ENCODE results near the gene RALGPS1.

The RALGPS1 gene

DNA sequence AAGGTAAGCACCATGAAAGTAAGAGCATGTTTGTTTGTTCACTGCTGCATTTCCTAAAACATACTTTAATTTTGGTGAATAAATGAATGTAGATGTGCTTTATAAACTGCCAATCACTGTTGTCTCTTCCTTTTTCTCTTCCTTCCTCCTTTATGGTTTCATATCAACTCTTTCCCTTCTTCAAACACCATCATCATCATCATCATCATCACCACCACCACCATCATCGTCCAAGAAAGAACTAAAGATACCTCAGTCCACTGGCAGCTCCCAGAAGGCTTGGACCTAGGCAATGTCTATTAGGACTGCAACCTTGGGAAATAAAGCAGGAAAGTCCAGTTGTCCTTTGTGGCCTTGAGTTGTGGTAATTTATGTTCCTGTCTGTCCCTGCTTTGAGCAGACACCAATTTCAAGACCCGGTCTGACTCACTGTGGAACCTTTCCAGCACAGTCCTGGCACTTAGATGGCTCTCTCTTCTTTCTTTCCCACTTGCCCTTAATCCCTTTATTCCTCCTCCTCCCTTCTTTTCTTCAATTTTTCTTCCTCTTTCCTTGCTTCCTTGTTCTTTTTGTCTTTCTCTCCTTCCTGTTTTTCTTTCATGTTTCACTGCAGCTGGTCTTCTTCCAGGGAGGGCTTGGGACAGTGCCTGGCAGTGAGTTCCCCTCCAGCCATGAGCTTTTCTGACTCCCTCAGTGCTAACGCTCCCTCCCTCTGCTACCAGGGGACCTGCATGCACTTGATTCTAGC is 108.5 kb downstream of the RALGPS1 start:
- DNase-seq (ENCODE audit: low spot score), result no peak

DNA sequence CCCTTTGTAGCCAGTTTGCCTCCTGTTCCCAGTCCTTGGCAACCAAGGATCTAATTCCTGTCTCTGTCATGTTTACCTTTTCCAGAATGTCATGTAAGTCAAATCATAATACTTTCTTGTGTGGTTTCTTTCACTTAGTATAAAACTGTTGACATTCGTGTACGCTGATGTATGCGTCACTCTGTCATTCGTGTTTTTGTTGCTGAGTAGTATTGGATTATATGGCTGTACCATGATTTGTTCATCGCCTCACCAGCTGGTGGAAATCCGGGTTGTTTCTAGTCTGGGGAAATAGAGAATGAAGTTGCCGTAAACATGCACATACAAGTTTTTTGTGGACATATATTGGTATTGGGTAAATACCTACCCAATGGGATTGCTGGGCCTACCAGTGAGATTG is 110.5 kb downstream of the RALGPS1 start:
- no peak for DNase-seq (ENCODE audit: low spot score)

DNA sequence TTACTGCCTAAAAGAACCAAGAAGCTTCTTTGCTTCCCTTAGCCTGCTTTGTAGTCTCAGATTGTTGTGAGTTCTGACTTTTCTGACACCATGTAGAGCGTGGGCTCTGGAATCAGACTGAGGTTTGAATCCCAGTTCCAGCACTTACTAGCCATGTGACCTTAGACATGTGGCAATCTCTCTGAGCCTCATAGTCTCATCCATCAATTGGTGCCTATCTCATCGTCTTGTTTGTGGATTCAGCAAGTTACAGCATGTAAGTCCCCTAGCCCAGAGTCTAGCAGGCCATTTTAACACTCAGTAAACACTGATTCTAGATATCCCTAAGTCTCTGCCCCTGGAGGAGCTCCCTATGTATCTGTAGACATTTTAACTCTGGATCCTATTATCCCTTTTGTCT is 113.1 kb downstream of the RALGPS1 start:
- no peak for DNase-seq (ENCODE audit: low spot score)

DNA sequence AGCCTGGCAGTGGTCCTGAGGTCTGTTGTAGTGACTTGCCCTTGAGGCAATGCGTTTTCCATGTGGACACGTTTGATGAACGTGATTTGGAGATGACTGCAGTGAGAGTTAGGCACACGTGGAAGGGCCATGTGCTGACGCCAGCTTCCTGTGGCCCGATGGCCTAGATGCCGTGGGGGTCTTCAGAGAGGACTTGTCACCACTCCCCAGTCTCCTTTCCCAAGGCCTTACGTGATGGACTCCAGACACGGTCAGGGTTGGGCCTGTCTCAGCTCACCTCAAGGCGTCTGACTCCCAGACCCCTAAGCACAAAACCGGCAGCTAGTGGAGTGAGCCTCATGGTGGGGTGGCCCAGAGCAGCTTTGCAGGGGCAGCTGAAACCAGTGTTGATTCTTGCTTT is 115.0 kb downstream of the RALGPS1 start:
- no peak for DNase-seq (ENCODE audit: low spot score)

DNA sequence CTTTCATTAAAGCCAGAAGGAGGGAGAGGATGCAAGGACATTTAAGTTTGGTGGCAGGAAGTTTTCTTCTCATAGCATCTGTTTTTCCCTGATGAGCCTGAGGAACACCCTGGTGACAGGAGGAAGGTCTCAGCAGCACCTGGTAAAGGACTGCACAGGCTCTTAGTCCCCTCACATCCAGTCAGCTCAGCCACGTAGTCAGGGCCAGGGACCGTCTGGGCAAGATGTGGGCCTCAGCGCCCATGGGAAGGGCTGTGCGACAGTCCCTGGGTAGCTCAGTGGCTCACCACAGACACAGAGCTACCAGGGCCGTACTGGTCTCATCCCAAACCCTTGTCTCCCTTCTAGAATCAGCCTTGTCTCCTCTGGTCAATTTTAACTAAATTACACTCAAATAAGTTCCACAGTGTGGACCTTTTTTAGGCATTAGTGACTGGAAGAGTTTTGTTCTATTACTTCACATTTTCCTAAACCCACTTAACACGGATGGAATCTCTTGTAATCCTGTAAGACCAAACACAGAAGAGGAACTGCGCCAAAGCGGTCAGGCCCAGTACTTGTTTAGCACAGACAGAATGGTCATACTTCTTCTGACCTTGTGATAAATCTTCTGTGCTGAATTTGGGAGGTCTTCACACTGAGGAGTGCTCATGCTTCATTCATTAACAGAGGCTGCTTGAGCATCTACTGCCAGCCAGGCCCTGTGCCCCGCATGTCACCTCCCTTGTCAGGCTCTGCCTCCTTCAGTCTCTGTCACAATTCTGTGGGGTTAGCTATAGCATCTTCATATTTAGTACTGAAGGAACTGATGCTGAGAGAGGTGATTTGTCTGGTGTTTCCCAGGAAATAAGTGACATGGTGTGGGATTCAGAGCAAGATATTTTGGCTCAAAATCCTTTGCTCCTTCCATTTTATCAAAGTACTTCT is 116.5 kb downstream of the RALGPS1 start:
- no peak for DNase-seq (ENCODE audit: low spot score)

DNA sequence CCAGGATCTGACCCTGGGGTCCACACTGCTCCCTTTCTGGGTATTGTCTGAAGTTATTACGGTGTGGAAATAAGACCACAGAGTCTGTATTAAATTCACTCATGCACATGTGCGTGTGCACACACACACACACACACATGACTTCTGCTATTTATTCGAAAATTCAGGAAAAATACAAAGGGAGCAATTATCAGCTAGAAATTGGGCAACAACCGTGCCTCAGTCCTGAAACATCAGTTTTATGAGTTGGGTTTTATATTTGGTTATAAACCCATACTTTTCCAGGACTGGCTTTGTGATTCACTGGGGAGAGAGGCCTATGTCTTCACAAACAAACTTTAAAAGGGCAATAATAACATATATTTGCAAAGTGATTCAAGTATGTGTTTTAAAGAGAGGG is 117.7 kb downstream of the RALGPS1 start:
- no peak for DNase-seq (ENCODE audit: low spot score)

DNA sequence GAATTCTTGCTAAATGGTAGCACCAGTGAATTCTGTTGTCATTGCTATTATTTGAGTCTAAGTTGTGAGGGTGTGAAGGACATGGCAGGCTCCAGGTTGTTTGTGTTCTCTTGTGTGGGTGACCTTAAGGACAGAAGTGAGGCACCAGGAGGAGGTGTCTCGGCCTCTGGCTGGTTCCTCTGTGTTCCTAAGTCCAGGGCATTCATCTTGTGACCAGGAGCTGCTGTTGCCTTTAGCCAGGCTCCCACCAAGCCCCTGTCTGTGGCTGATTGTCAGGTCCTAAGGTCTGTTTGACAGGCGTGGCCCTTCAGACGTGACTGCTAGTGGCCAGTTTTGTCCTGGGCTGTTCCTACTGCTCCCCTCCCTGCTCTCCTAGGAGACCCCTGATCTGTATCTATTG is 118.5 kb downstream of the RALGPS1 start:
- DNase-seq (ENCODE audit: low spot score), result no peak

DNA sequence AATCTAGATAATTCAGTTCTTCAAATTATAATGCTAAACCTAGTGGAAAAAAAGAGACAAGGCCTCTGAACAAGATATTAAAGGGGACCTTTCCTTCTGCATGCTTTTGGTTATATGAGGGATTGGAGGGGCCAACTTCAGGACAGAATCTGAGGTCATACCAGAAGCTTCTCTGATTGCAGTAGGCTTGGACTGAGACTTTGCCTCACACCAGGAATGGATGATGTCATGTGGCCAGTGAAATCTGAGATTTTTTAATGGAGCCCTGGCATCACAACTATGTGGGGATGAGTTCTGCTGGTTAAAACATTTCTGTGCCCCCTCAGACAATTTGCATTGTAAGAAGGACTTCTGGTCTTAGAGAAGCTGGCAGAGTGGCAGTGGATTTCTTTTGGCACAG is 119.2 kb downstream of the RALGPS1 start:
- no peak for DNase-seq (ENCODE audit: low spot score)

DNA sequence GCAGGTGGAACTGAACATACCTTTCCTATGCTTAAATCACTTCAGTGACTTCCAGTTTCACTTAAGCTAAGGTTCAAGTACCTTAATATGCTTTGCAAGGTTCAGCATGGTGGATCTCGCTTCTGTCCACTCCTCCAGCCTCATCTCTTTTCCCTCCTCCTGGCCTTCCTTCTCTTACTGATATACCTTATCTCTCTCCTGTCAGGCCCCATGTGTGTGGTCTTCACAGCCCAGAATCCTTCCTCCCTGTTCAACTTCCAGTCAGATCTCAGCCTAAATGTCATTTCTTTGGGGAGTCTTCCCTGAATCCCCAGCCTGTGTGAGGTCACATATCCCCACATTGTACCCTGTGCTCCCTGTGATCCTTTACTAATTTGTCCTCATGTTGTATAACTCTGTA is 120.1 kb downstream of the RALGPS1 start:
- DNase-seq (ENCODE audit: low spot score), result no peak

DNA sequence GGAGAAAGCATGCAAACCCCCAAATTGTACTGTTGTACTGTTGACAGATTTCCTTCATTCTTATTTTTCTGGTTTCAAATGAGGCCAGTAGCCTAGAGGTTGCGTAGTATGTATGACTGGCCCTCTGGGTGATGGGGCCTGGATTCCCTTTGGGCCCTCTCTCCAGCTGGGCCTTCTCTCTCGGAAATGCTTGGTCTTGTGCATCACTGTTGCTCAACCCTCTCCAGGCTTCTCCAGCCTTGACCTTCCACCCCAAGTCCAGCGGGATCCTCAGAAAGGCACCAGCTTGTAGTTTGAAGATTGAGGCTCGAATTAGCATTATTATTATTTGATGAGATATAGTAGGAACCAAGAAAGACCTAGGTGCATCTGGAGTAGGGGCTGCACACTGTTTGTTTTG is 120.8 kb downstream of the RALGPS1 start:
- no peak for DNase-seq (ENCODE audit: low spot score)

DNA sequence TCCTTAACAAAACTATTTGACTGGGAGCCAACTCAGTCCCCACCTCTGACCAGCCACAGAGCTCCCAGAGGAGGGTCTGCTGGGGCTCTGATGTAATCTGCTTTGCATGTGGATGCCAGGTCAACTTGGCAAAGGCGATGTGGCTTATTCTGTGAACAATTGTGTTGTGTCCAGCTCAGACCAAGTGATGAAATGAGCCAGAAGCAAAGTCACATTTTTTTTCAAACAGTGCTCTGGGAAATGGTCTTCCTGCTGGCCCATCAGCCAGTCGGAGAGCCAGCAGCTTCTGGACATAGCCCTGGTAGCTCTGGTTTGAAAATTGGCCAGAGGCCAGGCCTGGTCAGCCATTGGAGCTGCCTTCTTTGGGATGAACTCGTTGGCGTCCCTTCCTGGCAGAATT is 121.4 kb downstream of the RALGPS1 start:
- DNase-seq (ENCODE audit: low spot score), result no peak

DNA sequence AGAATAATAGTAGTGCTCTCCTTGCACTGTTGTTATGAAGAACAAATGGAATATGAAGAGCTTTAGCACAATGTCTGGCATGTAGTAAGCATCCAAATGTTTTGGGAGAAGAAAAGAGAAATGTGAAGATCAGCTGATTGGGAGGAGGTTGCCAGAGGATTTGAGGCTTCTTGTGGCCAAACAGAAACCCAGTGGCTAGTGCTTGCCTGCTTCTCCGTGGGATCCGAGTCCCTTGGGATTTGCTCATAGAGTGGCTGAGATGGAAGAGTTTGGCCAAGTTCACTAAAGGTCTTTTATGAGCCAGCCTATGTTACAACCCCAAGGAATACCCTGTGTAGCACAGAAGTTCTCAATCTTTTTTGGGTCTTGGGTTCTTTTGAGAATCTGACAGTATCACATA is 121.9 kb downstream of the RALGPS1 start:
- no peak for DNase-seq (ENCODE audit: low spot score)

DNA sequence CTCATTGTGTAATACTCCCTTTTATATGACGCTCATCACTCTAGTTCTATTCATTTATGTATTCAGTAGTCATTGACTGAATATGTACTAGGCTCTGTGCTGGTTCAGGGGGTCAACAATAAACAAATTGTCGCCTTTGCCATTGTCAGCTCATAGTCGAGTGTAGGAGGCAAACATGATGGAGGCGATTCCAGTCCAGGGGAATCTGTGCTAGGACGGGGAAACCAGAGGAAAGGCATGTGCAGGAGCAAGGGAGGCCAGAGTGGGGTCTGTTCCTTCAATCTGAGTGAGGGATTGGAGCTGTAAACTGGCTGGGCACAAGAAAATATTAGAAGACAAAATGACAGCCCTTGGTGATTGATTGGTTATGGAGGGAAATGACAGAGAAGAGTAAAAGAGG is 123.9 kb downstream of the RALGPS1 start:
- no peak for DNase-seq (ENCODE audit: low spot score)

DNA sequence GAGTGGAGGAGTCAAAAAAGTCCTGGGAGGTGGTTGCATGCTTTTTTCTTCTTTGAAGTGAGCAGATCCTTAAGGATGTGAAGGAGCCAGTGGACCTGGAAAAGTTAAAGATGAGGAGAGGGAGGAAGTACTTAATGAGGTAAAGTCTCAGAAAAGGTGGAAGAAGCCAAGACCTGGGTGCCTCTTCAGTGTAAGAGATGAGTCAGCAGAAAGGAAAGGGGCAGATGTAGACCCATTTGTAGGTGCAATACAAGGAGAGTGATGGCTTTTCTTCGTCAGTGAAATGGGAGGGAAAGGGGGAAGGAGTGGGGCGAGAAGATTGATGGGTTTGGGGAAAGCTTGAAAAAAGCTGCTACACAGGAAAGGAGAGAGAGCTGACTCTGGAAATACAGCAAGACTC is 124.9 kb downstream of the RALGPS1 start:
- no peak for DNase-seq (ENCODE audit: low spot score)

DNA sequence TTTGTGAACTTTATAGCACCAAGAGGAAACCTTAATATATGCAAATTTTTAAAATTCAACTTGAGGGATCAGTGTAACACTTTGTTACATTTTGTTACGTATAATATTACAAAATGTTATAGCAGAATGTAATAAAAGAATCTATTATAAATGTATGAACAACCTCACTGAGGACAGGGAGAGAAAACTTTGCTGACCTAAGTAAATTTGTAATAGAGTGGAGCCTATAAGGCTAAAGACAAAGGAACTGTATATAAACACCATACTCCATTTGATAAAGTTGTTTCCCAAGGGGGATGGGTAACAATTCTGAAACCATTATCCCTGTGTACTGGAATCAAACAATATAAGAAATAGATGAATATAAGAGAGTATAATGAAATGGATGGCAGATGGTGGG is 130.6 kb downstream of the RALGPS1 start:
- no peak for DNase-seq (ENCODE audit: low spot score)

DNA sequence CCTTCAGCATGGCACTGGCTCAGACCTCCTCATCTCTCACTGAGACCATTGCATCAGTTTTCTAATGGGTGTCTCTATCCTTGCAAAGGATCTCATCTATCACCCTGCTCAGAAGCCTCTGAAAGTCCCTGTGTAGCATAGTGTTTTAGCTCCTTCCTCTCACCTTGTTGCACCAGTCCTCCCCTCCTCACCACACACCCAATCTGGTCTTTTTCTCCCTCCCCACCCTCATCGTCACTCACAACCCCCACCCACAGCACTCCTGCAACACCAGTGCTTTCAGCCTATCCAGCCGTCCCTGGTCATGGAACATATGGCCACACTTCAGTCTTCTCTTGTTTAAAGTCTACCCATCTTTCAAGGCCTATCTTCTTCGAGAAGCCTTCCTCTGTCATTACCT is 133.4 kb downstream of the RALGPS1 start:
- DNase-seq (ENCODE audit: low spot score), result no peak

DNA sequence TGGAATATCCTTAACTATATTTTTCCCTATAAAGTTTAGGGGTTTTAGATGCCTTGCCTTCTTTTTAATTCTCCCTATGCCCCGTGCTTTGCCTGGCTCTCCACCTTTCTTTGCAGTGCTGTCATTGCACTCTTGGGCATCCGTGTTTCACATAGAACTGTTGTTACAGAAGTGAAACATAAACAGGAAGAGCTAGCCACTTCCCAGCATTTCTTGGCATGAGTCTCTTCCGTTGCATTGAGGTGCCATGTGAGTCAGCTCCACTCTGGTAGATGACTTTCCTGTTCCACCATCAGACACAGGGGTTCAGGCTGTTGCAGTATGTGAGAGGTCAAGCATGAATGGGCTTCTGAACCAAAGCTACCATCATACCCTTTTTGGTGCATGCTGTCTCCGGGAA is 134.5 kb downstream of the RALGPS1 start:
- no peak for DNase-seq (ENCODE audit: low spot score)

DNA sequence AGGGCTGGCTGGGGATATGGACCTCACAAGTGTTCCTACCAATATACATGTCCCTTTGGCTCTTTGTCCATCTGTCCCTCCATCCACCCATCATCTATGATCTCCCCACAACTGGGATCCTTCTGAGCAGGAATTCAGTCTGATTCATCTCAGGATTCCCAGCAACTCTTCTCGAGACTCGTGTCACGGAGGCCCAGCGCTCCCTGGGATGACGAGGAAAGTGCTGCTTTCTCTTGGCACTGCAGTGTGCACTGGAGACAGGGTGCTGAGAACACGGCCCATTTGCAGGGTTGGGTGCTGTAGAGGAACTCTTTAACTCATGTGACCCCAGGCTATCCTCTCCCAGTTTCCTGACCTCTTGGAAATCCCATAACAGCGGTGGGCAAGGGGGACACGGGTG is 135.0 kb downstream of the RALGPS1 start:
- DNase-seq (ENCODE audit: low spot score), result no peak

DNA sequence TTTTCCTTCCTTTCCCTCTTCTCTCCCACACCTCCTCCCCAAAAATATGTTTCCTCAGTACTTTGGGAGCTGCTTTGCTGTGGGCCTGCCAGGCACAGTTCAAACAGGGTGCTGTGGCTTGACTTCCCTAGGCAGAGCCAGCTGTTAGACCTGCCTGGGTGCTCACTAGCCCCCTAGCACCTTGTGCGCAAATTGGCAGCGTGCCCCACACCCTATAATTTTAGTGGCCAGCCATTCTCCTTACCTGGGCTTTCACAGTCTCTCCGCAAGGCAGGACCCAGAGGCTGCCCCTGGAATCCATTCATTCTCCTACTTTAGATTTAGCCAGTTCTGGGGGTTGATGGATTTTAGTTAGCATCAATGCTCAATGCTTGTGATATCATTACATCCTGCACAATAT is 135.6 kb downstream of the RALGPS1 start:
- DNase-seq (ENCODE audit: low spot score), result no peak

DNA sequence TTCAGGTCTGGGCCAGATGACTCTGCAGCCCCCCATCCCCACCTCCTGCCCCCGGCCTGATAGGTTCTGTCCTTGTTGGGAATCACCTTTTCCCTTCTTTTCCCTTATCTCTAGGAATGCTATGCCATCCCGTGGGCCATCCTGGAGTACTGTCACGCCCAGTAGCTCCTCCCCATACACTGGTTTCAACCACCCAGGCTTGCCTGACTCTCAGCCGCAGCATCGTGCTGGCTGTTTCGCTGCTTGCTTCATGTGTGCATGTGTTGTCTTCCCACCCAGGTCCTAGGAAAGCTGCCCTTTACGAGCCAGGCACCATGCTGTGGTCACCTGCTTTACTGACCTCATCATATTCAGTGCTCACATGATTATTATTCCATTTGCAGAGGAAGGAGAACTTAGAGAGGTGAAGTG is 136.0 kb downstream of the RALGPS1 start:
- DNase-seq (ENCODE audit: low spot score), result no peak

DNA sequence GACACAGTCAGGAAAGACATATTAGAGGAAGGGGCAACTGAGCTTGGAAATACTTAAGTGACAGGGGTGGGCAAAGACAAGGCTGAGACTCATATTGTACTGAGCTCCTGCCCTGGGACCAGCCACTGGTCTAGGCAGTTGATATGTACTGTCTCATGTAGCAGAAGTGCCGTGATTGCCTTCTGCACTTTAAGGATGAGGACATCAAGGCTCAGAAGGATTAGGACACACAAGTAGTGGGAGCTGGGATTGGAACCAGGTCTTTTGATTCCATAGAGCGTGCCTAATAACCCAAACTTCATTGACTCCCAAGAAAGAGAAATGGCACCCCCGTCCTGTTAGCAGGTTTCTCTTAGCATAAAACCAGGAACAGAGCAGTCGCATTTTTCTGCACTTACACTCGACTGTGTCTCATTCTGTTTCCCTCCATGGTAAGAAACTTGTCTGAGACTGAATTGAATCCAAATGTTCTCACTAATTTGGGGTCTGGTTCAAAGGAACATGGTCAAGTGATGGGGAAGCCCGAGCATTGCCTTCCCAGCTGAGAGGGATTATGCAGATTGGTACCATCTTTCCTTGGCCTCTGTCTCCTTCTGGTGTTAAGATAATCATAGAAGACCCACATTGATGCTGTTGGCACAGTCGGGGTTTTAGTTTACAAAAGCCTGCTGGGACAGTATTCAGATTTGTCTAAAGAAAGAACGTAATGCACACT is 137.5 kb downstream of the RALGPS1 start:
- DNase-seq (ENCODE audit: low spot score), result no peak

DNA sequence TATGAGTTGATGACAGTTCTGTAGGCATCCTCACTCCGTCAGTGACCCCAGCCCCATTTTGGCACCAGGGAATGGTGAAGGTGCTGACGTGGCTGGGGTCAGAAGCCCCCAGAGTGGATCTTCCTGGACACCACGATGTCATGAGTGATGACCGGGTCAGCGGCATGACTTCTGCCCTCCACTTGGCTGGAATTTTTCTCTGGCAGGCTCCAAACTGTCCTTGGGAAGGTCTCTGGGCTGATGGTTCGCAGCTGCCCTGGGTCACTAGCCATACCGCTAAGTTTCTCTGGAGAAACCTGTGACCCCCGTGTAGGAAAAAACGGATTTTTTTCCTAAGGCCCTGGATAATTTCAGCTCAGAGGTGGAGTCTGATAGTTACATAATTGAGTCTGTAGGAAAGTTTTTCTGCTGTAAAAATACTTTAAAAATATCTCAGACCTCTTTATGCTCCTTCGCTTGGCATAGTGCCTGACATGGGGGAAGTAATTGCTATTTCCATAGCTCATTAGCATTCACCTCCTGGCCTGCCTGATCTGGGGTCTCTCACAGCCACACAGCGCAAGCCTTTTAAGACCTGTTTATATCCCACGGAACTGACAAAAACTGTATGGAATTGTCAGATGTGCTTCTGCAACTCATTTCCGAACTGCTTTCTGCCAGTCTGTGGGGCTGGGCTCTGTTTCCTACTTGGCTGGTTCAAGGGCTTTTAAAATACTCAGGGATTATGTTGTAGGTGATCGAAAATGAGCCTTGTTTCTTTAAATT is 138.7 kb downstream of the RALGPS1 start:
- DNase-seq (ENCODE audit: low spot score), result no peak
